MG63 (cell line): ENCODE measurements around the gene ZBTB7A. TPM values are rescaled to one million over a fixed set of nuclear protein-coding genes. Genes with fewer than 3 reads are reported as not detected.

ENCODE experiments used
- DNase-seq: peaks from one replicate; pipeline ENCODE4 v3.0.0-alpha.2; 2020
- H3K27me3 ChIP-seq: fragments of 250-450 bp; sonication (Bioruptor Pico); 2 replicates; pipeline ENCODE4 v1.5.1; 2020; ENCODE audit warnings: mild to moderate bottlenecking, moderate library complexity
- H3K36me3 ChIP-seq: fragments of 250-450 bp; sonication (Bioruptor Pico); 2 replicates; pipeline ENCODE4 v1.5.1; 2020; ENCODE audit warnings: mild to moderate bottlenecking, moderate library complexity
- H3K4me3 ChIP-seq: fragments of 250-450 bp; sonication (Bioruptor Pico); 2 replicates; pipeline ENCODE4 v1.5.1; 2020; ENCODE audit warnings: mild to moderate bottlenecking, moderate library complexity
- H3K9me3 ChIP-seq: fragments of 250-450 bp; sonication (Bioruptor Pico); 2 replicates; pipeline ENCODE4 v1.5.1; 2020; ENCODE audit warnings: mild to moderate bottlenecking, moderate library complexity
- total RNA-seq: library from RNA; depleted of rRNA; stranded (reverse); fragments of >200 nt; shearing (Covaris generic); gene quantifications from 2 replicates; pipeline ENCODE4 v1.2.3, GENCODE V29; 2014; ENCODE audit warnings: low replicate concordance

Gene ZBTB7A
- total RNA-seq, 1 experiment from 2014 or later, result 8.7 TPM

DNA sequence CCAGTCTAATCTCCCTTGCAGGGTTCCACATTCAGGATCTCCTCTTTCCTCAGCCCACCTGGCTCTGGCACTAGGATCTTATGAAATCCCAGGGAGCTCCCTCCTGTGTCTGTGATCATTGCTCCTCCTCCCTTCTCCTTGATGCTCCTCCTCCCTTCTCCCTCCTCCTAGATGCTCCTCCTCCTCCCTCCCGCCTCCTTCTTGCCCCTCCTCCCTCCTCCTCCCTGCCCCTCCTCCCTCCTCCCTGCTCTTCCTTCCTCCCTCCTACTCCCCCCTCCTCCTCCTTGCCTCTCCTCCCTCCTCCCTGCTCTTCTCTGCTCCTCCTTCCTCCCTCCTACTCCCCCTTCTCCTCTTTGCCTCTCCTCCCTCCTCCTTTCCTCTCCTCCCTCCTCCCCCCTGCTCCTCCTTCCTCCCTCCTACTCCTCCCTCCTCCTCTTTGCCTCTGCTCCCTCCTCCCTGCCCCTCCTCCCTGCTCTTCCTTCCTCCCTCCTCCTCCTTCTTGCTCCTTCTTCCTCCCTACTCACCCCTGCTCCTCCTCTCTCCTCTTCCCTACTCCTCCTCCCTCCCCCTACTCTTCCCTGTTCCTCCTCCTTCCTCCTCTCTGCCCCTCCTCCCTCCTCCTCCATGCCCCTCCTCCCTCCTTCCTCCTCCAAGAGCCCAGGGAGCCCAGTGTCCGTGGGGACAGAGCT, 14.9 kb upstream of the ZBTB7A start:
- H3K36me3 ChIP-seq, result no peaks in the 10 kb centered on the region
- no peak overlapping the region for H3K4me3 ChIP-seq
- H3K27me3 ChIP-seq, result no peaks in the 10 kb centered on the region
- H3K9me3 ChIP-seq, result no peaks in the 10 kb centered on the region
- DNase-seq, result no peak

DNA sequence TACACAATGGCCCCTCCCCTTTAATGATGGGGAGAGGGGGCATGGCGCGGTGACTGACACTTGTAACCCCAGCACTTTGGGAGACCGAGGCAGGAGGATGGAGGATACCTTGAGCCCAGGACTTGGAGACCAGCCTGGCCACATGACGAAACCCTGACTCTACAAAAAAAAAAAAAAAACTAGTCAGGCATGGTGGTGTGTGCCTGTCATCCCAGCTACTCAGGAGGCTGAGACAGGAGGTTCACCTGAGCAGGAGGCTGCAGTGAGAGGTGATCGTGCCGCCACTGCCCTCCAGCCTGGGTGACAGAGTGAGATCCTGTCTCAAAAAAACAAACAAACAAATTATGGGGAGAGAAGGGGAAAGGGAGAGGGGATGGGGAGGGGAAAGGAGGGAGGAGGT, 13.8 kb upstream of the ZBTB7A start:
- H3K27me3 ChIP-seq, result no peaks in the 10 kb centered on the region
- no peak for DNase-seq
- no peaks in the 10 kb centered on the region for H3K36me3 ChIP-seq
- no peak overlapping the region for H3K4me3 ChIP-seq
- no peaks in the 10 kb centered on the region for H3K9me3 ChIP-seq

DNA sequence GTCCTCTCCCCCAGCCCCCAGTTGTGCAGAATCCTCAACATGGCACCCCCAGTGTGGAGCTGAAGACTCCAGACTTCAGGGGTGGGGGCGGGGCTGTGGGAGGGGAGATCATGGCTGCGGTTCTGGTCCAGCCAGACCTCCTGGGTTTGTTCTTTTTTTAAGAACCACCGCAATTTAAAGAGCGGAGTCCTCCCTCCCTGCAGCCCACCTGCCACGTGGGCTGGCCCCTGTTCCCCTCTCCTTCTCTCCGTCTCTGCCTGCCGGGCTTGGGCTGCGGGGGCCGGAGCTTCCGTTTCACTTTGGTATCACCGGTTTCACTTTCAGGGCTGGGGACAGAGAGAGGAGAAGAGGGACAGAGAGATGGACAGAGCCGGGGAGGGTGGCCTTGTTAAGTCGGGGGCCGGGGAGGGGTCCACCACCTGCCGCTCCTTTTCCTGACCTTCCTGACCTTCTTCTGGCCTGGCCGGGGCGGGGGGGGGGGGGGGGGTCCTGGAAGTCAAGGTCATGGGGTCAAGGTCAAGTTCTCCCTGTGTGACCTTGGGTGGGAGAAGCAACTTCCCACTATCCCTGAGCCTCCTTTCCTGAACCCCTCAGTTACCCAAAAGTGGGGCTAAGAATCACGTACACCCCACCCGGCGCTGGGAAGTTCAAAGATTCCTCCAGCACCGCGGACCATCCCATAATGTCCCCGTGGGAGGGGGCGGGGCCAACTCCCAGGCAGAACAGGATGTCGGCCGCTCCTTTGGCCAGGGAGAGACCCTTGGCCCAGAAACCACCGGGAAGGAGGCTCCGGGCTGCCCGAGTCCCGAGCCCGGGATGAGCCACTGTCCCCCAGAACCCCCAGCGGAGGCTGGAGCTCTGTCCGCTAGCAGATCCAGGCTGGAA, 11.3 kb upstream of the ZBTB7A start:
- Histone ChIP-seq H3K9me3 (no peaks in the 10 kb centered on the region), H3K4me3 (no peak overlapping the region)
- no peak for DNase-seq

DNA sequence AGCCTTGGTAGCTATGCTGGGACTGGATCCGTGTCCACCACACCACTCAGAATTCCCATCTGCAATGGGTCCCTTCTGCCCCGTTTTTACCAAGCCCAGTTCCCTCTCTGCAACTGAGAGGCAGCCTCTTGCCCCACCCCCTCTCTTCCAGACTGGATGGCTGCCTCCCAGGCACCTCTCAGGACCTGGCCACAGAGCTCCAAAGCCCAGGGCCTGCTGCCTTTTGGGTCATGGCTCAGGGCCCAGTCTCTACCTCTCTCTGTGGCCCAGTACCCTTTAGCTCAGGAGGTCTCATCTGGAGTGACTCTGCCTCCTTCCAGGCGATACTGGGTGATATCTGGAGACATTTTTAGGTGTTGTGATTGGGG, 10.3 kb upstream of the ZBTB7A start:
- no peaks in the 10 kb centered on the region for H3K9me3 ChIP-seq
- H3K36me3 ChIP-seq, result no peaks in the 10 kb centered on the region
- no peak overlapping the region for H3K4me3 ChIP-seq
- no peak for DNase-seq
- no peaks in the 10 kb centered on the region for H3K27me3 ChIP-seq

More for the DNA sequence above, 11.3 kb upstream of the ZBTB7A start:
- Histone ChIP-seq H3K27me3 (no peaks in the 10 kb centered on the region), H3K36me3 (no peaks in the 10 kb centered on the region)

DNA sequence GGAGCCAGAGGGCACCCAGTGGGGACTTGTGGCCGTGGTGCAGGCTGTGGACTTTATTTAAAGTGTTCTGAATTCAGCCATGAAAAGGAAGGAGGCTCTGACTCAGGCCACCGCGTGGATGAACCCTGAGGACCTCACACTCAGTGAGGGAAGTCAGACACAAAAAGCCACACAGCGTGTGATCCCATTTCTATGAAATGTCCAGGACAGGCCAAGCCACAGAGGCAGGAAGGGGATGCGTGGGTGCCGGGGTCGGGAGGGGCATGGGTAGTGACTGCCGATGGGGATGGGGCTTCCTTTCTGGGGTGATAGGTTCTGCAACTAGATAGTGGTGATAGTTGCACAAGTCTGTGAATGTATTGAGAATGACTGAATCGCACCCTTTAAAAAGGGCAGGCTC, 8.7 kb upstream of the ZBTB7A start:
- H3K27me3 ChIP-seq, result no peaks in the 10 kb centered on the region
- DNase-seq, result no peak
- H3K4me3 ChIP-seq, result no peak overlapping the region
- no peaks in the 10 kb centered on the region for H3K9me3 ChIP-seq
- H3K36me3 ChIP-seq, result no peaks in the 10 kb centered on the region

DNA sequence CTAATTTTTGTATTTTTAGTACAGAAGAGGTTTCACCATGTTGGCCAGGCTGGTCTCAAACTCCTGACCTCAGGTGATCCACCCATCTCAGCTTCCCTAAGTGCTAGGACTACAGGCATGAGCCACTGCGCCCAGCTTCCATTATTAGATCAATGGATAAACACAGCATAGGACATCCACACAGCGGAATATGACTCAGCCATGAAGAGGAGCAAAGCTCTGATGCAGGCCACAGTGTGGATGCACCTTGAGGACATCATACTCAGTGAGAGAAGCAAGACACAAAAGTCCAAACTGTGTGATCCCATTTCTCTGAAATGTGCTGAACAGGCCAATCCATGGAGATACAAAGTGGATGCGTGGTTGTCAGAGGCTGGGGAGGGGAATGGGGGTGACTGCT, 4.9 kb upstream of the ZBTB7A start:
- Histone ChIP-seq H3K27me3 (no peaks in the 10 kb centered on the region), H3K9me3 (no peaks in the 10 kb centered on the region), H3K4me3 (no peak overlapping the region), H3K36me3 (no peaks in the 10 kb centered on the region)
- no peak for DNase-seq

DNA sequence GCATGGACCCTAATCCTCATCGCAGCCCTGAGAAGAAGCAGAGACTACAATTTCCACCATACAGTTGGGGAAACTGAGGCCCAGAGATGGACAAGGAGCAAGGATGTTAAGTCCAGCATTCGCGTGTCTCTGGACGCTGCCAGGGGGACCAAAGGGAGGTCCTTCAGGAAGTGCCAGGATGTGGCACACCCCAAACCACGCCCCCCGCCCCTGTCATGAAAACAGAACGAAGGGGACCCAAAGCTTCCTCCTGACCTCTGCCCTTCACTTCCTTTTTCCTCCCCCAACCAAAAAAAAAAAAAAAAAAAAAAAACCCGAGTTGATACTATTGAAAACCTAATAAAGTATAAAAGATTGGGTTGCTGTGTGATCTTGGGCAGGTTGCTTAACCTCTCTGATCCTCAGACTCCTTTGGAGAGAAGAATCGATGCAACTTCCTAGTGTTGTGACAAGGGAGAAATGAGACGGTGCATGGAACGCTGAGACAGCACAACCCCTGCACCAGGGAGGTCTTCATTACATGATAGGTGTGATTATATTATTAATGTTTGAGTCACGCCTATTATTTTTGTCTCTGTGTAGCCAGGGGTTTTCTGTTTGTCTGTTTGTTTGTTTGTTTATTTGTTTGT, 2.7 kb upstream of the ZBTB7A start:
- no peaks in the 10 kb centered on the region for H3K9me3 ChIP-seq
- DNase-seq, result no peak
- H3K27me3 ChIP-seq, result no peaks in the 10 kb centered on the region
- no peak overlapping the region for H3K4me3 ChIP-seq
- H3K36me3 ChIP-seq, result peaks cover 1% of the 10 kb centered on the region

DNA sequence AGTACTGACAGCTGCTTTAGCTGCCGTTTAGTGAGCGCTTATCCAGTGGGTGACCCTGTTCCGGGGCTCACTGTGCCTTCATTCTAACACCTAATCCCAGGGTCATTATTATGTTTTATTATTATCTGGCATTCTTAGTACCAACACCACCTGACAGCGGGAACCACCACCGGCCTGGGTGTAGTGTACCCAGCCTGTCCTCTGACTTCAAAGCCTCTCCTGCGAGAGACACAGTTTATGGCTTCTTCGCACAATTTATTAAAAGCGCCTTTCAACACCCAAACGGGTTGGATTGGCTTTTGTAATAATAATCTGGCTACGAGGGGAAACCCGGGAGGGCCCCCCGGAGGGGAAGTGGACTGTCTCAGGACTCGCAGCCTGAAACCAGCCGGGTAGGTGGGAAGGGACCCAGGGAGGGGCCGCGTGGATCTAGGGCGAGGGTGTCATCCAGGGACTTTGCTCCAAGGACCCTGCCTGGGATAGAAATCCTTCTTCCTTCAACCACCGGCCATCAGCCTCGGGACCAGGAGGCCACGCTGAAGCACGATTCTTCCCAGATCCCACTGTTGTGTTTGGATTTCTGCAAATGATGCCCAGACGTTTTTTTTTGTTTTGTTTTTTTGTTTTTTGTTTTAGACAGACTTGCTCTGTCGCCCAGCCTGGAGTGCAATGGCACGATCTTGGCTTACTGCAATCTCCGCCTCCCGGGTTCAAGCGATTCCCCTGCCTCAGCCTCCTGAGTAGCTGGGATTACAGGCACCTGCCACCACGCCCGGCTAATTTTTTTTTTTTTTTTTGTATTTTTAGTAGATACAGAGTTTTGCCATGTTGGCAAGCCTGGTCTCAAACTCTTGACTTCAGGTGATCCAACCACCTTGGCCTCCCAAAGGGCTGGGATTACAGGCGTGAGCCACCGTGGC, 1.6 kb upstream of the ZBTB7A start:
- H3K4me3 ChIP-seq, result peak overlapping the region; percentile 65
- H3K36me3 ChIP-seq, result peaks cover 13% of the 10 kb centered on the region
- no peaks in the 10 kb centered on the region for H3K9me3 ChIP-seq
- DNase-seq, result no peak
- no peaks in the 10 kb centered on the region for H3K27me3 ChIP-seq

DNA sequence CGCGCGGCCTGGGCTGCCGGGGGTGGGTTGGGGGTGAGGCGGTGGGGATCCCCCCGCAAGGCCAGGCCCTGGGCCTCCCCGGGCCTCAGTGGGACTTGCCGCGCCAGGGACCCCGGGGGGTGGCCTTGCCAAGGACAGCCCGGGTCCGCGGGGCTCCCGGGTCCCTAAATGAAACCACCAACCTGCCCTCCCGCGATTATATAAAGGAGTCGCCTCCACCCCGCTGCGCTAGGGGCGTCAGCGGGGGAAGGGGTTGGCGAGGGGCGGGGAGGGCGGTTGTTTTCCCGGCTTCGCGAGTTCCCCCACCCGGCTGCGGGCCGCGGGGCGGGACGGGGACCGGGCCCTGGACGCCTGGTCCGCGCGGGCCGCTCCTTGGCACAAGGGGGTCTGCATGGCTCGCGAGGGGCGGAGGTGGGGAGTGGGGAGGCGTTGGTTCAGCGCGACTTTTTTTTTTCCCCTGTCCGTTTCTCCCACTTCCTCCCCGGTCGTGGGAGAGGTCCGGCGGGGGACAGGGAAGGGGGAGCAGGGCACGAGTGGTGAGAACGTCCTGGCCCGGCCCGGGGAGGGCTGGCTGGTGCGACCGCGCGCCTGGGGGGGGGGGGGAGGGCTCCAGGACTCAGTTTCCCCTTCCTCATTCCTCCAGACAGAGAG, 822 bp upstream of the ZBTB7A start:
- peaks cover 17% of the 10 kb centered on the region for H3K36me3 ChIP-seq
- H3K4me3 ChIP-seq, result peak overlapping the region; percentile 65
- DNase-seq, result no peak
- H3K9me3 ChIP-seq, result no peaks in the 10 kb centered on the region
- H3K27me3 ChIP-seq, result no peaks in the 10 kb centered on the region

DNA sequence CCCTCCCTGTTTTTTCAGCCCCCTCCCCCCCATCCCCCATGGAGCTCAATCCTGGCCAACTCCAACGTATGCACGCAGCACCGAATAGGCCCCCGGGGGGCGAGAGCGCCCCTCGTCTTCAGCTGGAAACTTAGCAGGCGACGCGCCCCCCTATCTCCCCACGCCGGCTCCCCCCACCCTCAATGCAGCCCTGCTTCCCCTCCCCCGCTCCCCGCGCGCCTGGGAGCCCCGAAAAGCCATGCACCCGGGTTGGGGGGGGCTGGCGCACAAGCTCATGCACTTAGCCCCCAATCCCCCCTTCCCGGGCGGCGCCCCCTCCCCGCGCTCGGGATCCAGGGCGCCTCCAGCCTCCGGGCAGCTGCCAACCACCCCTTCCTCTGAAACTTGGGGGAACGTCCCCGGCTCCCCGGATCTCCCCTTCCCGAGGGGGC, 508 bp downstream of the ZBTB7A start:
- H3K9me3 ChIP-seq, result no peaks in the 10 kb centered on the region
- peak overlapping the region; percentile 65 for H3K4me3 ChIP-seq
- no peak for DNase-seq
- peaks cover 17% of the 10 kb centered on the region for H3K36me3 ChIP-seq
- H3K27me3 ChIP-seq, result no peaks in the 10 kb centered on the region

DNA sequence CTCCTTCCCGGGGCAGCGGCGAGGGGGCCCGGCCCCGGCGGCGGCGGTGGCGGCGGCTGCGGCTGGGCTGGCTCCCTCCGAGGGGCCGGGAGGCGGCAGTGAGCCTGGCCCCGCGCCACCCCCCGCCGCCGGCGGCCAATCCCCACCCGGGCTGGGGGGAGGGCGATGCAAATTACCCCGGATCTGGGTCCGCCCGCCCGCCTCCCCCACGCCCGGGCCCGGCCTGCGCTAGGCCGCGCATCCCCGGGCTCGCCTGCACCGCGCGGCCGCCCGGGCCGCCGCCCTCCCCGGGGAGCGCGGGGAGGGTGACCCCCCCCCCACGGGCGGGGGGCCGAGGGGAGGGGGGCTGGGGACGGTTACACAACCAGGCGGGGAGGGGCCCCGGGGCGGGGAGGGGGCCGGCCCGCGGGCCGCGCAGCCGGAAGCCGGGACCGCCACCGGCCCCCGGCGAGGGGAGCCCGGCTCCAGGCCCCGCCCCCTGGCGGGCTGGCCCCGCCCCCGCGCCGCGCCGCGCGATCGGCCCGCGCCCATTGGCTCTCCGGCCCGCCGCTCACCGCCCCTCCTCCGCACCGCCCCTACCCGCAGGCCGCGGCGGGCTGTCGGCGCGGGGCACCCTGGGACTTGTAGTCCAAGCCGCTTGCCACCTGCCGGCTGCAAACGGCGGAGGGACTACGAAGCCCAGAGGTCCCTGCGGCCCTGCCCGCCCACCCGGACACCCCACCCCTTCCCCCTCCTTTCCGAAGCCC, 1.1 kb downstream of the ZBTB7A start:
- Histone ChIP-seq H3K27me3 (no peaks in the 10 kb centered on the region), H3K36me3 (peaks cover 17% of the 10 kb centered on the region), H3K4me3 (no peak overlapping the region), H3K9me3 (no peaks in the 10 kb centered on the region)
- peak; percentile 94 for DNase-seq

DNA sequence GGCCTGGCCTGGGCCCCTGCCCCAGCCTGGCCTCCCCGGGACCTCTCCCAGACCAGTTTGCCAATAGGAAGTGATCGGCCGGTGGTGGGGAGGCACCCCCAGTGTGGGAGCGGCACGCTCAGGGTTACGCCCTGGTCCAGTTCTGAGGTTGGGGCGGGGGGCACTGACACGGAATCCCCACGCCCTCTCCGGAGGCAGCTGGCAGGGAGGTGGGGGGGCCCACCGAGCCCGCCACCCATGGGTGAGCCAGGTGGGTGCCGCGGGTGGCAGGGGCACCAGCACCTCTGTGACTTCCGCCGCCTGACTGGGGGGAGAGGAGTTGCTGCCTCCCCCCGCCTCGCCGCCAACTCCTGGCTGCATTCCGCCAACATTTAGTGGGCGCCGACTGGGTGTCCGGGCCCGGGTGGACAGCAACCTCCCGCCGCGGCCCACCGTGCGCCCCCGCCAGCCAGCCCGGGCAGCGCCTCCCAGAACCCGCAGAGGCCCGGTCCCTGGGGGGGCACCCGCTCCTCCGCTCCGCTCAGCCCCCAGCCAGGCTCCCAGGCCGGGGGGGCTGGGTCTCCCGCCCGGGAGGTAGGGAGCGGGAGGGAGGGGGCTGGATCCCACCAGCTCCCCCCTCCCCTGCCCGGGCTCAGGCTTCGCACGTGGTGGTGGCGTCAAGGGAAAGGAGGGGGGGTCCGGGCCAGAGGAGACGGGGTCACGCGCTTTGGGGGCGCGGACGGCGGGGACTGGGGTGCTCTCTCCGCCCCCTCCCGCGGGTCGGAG, 2.0 kb downstream of the ZBTB7A start:
- H3K36me3 ChIP-seq, result peaks cover 17% of the 10 kb centered on the region
- peak overlapping the region; percentile 66 for H3K4me3 ChIP-seq
- no peaks in the 10 kb centered on the region for H3K9me3 ChIP-seq
- no peaks in the 10 kb centered on the region for H3K27me3 ChIP-seq
- peak; percentile 59 for DNase-seq

DNA sequence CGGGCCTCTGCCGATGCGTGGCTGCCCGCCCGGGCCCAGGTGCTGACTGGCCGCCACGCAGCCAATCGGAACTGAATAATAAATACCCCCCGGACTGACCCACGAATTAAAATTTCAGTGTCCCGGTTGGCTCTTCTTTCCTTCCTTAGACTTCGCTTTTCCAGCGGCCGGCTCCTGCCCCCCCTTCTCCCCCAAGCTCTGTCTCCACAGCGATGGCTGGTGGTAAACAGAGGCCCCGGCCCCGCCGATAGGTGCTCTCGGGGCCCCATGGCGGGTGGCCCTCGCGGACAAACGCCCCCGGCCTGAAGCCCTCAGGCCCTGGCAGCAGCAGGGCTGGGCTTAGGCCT, 2.6 kb downstream of the ZBTB7A start:
- peaks cover 17% of the 10 kb centered on the region for H3K36me3 ChIP-seq
- DNase-seq, result no peak
- H3K4me3 ChIP-seq, result peak overlapping the region; percentile 66
- no peaks in the 10 kb centered on the region for H3K27me3 ChIP-seq
- H3K9me3 ChIP-seq, result no peaks in the 10 kb centered on the region

DNA sequence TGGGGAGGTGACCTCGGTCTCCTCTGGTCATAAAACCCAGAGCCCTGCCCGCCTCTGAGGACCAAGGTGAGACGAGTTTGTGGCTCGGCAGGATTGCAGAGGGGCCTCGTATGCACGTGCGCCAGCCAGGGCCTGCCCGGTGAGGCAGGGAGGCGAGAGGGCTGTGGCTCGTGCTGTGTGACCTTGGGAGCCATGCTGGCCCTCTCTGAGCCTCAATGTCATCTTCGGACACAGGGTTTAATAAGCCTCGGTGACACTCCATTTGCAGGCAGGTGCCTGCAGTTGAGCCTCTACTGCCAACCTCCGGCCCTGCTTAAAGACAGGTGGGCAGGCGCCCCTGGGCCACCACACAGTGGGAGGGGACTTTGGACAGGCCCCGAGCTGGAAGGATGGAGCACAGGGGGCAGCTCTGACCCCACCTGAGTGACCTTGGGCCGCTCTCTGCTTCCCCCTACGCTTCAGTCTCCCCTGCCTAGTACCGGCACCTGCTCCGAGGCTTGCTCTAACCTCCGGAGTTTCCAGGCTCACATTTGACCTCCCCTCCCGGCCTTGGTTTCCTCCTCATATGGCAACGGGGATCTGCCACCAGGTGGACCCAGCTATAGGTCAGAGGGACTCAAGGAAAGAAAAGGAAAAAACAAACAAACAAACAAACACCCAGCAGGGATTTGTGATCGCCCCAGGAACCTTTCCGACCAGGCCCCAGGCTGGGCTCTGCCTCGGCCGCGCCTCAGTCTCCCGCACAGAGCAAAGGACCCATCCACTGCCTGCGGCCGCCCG, 3.1 kb downstream of the ZBTB7A start:
- no peak for DNase-seq
- H3K4me3 ChIP-seq, result peak overlapping the region; percentile 66
- H3K27me3 ChIP-seq, result no peaks in the 10 kb centered on the region
- H3K36me3 ChIP-seq, result peaks cover 17% of the 10 kb centered on the region
- no peaks in the 10 kb centered on the region for H3K9me3 ChIP-seq
